ENCODE results near the gene LACTBL1. TPM values are rescaled to one million over a fixed set of nuclear protein-coding genes. Genes with fewer than 3 reads are reported as not detected.

Gene LACTBL1
- total RNA-seq, 1 donor from 2014 or later = not detected

DNA sequence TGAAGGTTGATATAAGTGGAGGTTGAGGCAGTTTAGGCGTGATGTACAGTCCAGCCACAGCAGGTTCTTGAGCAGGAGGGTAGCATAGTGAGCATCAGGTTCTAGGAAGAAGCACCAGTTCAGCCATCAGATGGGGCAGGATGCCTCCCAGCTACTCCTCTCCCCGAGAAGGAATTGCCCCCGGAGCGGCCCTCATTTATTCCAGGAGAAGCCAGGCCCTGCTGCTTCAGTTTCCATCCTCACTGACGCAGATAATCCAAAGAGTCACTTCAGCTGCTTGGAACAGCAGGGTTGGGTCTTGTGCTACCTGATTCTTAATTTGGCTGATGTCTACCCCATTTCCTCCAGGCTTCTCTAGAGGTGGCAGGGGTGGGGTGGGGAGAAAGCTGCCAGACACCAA lies 54.7 kb downstream of the LACTBL1 start:
- no peaks in the 10 kb centered on the region for H3K36me3 ChIP-seq (ENCODE audit: control insufficient read depth, insufficient read depth, low read length)
- H3K27me3 ChIP-seq (ENCODE audit: control insufficient read depth, insufficient read depth, low read length) = no peaks in the 10 kb centered on the region
- no peak overlapping the region for H3K4me3 ChIP-seq (ENCODE audit: low read depth, low read length)
- TF ChIP-seq, protein P1, sequence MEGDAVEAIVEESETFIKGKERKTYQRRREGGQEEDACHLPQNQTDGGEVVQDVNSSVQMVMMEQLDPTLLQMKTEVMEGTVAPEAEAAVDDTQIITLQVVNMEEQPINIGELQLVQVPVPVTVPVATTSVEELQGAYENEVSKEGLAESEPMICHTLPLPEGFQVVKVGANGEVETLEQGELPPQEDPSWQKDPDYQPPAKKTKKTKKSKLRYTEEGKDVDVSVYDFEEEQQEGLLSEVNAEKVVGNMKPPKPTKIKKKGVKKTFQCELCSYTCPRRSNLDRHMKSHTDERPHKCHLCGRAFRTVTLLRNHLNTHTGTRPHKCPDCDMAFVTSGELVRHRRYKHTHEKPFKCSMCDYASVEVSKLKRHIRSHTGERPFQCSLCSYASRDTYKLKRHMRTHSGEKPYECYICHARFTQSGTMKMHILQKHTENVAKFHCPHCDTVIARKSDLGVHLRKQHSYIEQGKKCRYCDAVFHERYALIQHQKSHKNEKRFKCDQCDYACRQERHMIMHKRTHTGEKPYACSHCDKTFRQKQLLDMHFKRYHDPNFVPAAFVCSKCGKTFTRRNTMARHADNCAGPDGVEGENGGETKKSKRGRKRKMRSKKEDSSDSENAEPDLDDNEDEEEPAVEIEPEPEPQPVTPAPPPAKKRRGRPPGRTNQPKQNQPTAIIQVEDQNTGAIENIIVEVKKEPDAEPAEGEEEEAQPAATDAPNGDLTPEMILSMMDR (IDR thresholded peaks at IDR 0.05; ENCODE audit: insufficient read depth, low read length, poor library complexity, severe bottlenecking) = no peak
- DNase-seq (ENCODE audit: low read depth) = no peak

DNA sequence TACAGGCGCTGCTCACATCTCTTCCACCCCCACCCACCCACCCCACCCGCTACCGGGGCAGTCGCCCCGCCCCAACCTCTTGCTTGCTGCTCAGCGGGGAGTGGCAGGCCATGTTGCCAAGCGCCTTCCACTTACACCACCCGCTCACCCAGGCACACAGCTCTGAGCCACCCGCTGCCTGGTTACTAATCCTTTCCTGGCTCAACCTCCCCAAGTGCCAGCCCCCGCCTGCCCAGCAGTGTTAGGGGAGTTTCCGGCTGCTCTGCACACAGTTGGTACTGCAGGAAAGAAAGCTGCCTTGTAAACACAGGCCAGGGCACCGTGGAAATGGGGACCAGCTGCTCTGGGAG lies 56.2 kb downstream of the LACTBL1 start:
- H3K4me3 ChIP-seq (ENCODE audit: low read depth, low read length) = no peak overlapping the region
- no peaks in the 10 kb centered on the region for H3K36me3 ChIP-seq (ENCODE audit: control insufficient read depth, insufficient read depth, low read length)
- no peaks in the 10 kb centered on the region for H3K27me3 ChIP-seq (ENCODE audit: control insufficient read depth, insufficient read depth, low read length)
- DNase-seq (ENCODE audit: low read depth) = no peak
- TF ChIP-seq, protein P1 (IDR thresholded peaks at IDR 0.05; ENCODE audit: insufficient read depth, low read length, poor library complexity, severe bottlenecking) = no peak

DNA sequence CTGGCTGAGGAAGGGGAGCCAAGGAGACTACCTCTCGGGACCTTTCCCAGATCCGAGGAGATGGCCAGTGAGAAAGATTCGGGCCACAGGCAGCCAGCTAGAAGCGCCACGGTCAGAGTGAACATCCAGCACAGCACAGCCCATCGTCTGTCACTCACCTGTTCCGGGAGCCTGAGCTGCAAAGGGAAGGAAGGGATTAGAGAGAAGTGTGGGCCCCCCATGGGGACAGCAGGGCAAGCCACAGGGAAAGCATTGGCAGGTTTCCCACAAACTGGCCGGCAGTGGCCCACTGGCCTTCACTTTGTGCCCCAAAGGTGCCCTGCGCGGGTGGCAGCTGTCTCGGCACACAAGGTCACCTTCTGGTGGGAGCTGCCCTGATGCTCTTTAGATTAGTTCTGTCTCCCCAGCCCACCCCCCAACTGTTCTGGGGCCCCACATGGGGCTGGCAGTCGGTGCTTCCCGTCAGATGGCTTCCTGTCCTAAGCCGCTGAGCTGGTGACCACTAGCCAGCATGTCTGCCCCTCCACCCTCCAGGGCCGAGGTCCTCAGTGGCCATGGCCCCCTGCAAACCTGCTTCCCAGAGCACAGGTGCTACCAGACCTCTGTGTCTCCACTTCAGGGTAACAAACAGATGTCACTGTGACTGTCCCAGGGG lies 56.7 kb downstream of the LACTBL1 start:
- no peak for DNase-seq (ENCODE audit: low read depth)
- TF ChIP-seq, protein P1 (IDR thresholded peaks at IDR 0.05; ENCODE audit: insufficient read depth, low read length, poor library complexity, severe bottlenecking) = no peak
- Histone ChIP-seq H3K27me3 (ENCODE audit: control insufficient read depth, insufficient read depth, low read length) (no peaks in the 10 kb centered on the region), H3K36me3 (ENCODE audit: control insufficient read depth, insufficient read depth, low read length) (no peaks in the 10 kb centered on the region), H3K4me3 (ENCODE audit: low read depth, low read length) (no peak overlapping the region)

DNA sequence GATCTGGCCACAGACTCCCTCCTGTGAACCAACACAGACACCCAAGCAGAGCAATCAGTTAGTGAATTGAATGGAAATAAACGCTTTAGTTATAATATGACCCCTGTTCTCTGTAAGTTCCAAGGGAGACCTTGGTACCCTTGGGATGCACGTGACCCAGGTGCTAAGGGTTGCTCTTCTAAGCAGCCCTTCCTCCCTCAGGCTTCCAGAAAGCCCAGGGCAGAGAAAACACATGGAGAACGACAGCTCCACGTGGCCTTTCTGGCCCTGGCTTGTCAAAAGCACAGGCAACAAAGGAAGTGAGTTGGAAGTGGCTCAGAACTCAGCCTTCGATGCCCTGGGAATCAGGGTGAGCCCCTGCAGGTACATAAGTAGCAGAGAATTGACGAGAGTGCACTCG lies 57.4 kb downstream of the LACTBL1 start:
- DNase-seq (ENCODE audit: low read depth) = no peak
- Histone ChIP-seq H3K4me3 (ENCODE audit: low read depth, low read length) (no peak overlapping the region), H3K27me3 (ENCODE audit: control insufficient read depth, insufficient read depth, low read length) (no peaks in the 10 kb centered on the region), H3K36me3 (ENCODE audit: control insufficient read depth, insufficient read depth, low read length) (no peaks in the 10 kb centered on the region)
- TF ChIP-seq, protein P1 (IDR thresholded peaks at IDR 0.05; ENCODE audit: insufficient read depth, low read length, poor library complexity, severe bottlenecking) = no peak

DNA sequence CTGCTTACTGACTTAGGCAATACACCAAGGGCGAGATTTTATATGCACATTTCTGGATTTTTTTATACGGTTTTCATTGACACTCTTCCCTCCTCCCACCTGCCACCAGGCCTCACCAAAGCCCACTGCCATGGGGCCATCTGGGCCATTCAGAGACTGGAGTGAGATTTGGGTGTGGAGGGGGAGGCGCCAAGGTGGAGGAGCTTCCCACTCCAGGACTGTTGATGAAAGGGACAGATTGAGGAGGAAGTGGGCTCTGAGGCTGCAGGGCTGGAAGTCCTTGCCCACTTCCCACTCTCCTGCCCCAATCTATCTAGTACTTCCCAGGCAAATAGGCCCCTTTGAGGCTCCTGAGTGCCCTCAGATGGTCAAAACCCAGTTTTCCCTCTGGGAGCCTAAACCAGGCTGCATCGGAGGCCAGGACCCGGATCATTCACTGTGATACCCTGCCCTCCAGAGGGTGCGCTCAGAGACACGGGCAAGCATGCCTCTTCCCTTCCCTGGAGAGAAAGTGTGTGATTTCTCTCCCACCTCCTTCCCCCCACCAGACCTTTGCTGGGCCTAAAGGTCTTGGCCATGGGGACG lies 57.9 kb downstream of the LACTBL1 start:
- Histone ChIP-seq H3K27me3 (ENCODE audit: control insufficient read depth, insufficient read depth, low read length) (no peaks in the 10 kb centered on the region), H3K4me3 (ENCODE audit: low read depth, low read length) (no peak overlapping the region), H3K36me3 (ENCODE audit: control insufficient read depth, insufficient read depth, low read length) (no peaks in the 10 kb centered on the region)
- DNase-seq (ENCODE audit: low read depth) = no peak
- TF ChIP-seq, protein P1 (IDR thresholded peaks at IDR 0.05; ENCODE audit: insufficient read depth, low read length, poor library complexity, severe bottlenecking) = no peak

DNA sequence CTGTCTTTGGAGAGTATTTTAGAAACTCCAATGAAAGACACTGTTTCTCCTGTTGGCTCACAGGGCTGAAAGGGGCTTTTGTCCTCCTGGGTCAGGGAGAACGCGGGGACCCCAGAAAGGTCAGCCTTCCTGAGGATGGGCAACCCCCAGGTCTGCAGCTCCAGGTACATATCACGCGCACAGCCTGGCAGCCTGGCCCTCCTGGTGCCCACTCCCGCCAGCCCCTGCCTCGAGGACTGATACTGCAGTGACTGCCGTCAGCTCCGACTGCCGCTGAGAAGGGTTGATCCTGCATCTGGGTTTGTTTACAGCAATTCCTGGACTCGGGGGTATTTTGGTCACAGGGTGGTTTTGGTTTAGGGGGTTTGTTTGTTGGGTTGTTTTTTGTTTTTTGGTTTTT lies 58.5 kb downstream of the LACTBL1 start:
- no peak for DNase-seq (ENCODE audit: low read depth)
- TF ChIP-seq, protein P1 (IDR thresholded peaks at IDR 0.05; ENCODE audit: insufficient read depth, low read length, poor library complexity, severe bottlenecking) = no peak
- no peak overlapping the region for H3K4me3 ChIP-seq (ENCODE audit: low read depth, low read length)
- H3K27me3 ChIP-seq (ENCODE audit: control insufficient read depth, insufficient read depth, low read length) = no peaks in the 10 kb centered on the region
- no peaks in the 10 kb centered on the region for H3K36me3 ChIP-seq (ENCODE audit: control insufficient read depth, insufficient read depth, low read length)

All from kidney epithelial cell (primary cell).